ENCODE results near the gene GLOD4.

Gene GLOD4

GRCh38 chr17:718075-718474 lies 64.0 kb downstream of the GLOD4 start:
- no peaks in the 10 kb centered on the region for H3K27me3 ChIP-seq (ENCODE audit: insufficient read depth, low read length, poor library complexity)
- no peak overlapping the region for H3K9ac ChIP-seq (ENCODE audit: low read depth, low read length)
- H3K4me2 ChIP-seq (ENCODE audit: insufficient read depth, low read length), result no peak overlapping the region
- ATAC-seq (ENCODE audit: insufficient read depth, low read depth) (no peak), DNase-seq (no peak)
- peaks cover 20% of the 10 kb centered on the region for H3K79me2 ChIP-seq (ENCODE audit: insufficient read depth, low read length)
- H2AFZ ChIP-seq (ENCODE audit: low read depth, low read length), result no peak overlapping the region
- H4K20me1 ChIP-seq (ENCODE audit: insufficient read depth, low read length), result no peaks in the 10 kb centered on the region
- no peak overlapping the region for H3K27ac ChIP-seq (ENCODE audit: low read length)
- no peak overlapping the region for H3K4me3 ChIP-seq (ENCODE audit: low read depth in 1 of 2, low read length in 2 of 2)
- H3K36me3 ChIP-seq (ENCODE audit: insufficient read depth, low read length), result no peaks in the 10 kb centered on the region
- no peak for TF ChIP-seq EZH2 (IDR thresholded peaks at IDR 0.05; ENCODE audit: borderline replicate concordance, low read depth, low read length, severe bottlenecking)
- TF ChIP-seq CTCF (IDR thresholded peaks at IDR 0.05; ENCODE audit: borderline replicate concordance, extremely low read depth, low read length, poor library complexity, severe bottlenecking), result no peak
- H3K9me3 ChIP-seq (ENCODE audit: insufficient read depth, low read length, severe bottlenecking), result no peaks in the 10 kb centered on the region
- H3K4me1 ChIP-seq (ENCODE audit: insufficient read depth, low read length), result peaks cover 25% of the 10 kb centered on the region

All from DND-41 (cell line).